ENCODE results near the gene DUSP8. TPM values are rescaled to one million over a fixed set of nuclear protein-coding genes. Genes with fewer than 3 reads are reported as not detected.

DUSP8 gene
- total RNA-seq, 1 donor from 2014 or later, result 7.7 TPM

DNA sequence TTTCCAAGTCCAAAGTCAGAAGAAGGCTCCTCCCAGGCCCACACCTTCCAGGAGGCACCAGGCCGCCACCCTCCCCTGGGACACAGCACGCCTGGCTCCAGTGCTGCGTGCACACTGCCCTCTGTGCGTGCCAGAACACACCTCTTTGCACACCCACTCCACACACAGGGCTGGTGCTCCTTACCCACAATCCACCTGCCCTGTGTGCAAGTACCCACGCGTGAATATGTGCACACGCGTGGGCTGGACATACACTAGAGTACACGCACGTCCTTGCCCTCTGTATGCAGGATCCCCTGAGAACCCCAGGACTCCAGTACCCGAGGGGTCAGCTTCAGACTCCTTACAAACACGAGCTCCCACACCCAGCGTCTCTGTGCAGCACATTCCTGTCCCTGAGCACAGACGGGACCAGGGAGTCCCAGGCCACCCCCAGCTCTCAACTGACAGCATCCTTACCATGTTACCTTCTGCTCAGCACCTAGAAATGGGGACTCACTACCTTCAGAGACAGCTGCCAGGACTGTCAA is 2.8 kb downstream of the DUSP8 start:
- intact Hi-C loops (cut with micrococcal nuclease), result no loop called here

DNA sequence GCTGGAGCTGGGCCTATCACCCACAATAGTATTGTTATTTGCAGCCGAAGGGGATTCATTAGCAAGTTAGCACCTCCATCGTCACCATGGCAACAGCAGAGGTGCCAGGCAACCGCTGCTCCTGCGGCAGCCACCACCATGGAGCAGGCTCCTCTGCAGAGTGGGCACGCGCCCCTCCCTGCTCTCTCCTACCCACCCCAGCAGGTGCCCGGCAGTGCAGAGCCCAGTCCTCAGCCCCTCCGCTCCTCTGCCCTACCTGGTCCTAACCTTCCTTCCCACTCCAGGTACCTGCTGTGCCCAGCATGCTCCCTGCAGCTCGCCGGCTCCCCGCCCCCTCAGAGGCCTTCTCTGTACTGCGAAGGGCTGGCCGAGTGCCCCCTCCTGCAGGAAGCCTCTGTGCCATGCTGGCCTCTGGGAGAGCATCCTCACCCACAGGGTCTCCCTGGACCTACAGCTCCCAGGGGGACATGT is 3.6 kb downstream of the DUSP8 start:
- intact Hi-C loops (cut with micrococcal nuclease), result no loop called here
- no peak for ATAC-seq
- DNase-seq, result peak; percentile 32

More for the DNA sequence above, 2.8 kb downstream of the DUSP8 start:
- DNase-seq (no peak), ATAC-seq (no peak)

DNA sequence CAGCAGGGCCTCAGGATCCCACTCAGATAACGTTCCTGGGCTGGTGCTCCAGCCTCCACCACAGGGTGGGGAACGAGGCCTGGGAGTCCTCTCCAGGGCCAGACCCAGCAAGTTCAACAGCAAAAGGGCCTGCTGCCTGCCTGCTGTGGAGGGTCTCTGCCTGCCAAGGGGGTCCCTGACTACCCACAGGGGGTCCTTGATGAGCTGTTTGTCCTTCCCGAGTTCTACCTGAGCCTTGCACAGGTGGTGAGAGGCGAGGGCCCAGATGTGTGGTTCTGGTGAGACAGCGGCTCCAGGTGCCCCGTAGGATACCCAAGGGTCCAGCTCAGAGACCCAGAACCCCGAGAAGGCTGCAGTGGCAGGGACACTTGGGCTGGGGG is 4.4 kb downstream of the DUSP8 start:
- DNase-seq, result no peak
- intact Hi-C loops (cut with micrococcal nuclease), result no loop called here
- no peak for ATAC-seq

DNA sequence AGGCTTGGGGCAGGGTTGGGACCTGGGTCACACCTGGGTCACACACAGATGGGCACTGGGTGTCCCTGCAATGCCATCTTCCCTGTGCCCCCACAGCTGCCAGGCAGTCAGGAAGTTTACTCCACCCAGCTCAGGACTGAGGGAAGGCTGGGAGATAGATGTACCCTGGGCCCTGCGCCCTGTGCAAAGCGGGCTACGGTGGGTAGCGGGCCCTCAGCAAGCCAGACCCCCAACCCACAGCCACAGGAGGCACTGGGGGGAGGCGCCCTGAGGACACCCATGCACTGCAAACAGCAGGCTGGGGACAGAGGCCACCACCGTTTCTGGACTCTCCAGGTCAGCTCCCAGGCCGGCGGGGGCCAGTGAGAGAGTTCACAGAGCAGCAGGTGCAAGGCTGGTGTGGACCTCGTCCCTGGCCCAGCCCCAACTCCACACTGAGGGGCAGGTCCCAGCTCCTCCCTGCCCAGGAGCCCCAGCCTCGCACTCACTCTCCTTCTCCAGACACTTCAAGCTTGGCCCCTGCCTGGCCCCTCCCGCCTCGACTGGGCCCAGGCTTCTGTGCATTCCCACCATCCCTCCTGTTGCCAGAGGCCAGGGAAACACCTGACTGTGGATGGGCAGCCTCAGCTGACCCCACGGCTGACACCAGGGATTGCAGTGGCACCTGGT is 4.9 kb downstream of the DUSP8 start:
- DNase-seq (peak; percentile 38), ATAC-seq (peak; percentile 8)
- intact Hi-C loops (cut with micrococcal nuclease), result no loop called here

DNA sequence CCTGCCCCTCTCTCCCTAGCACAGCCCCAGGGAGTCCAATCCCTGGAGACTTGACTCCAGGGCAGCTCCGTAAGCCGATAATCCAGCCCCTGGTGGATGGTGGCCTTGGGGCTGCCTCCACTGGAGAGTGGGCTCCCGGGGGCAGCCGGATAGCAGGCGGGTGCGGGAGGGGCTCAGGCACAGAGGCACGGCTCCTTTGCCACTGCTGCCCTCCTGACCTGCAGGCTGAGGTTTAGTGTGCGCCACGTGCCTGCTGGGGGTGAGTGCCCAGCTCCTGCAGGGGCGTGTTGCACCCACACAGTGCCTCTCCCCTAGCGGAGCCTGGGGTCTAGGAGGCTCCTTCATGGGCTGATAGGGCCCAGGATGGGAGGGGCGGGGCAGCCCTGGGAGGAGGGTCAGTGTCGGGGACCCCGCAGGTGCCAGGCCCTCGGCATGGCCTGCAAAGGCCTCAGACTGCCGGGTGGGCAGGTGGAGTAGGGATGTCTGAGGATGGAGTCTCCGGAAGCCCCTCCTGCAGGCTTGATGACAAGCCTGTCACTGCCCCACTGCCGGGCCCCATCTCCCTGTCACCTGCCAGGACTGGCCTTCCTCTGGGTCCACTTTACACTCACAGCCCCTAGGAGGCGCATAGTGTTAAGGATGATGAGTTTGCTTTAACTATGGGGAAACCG is 5.6 kb downstream of the DUSP8 start:
- DNase-seq (peak; percentile 30), ATAC-seq (no peak)

DNA sequence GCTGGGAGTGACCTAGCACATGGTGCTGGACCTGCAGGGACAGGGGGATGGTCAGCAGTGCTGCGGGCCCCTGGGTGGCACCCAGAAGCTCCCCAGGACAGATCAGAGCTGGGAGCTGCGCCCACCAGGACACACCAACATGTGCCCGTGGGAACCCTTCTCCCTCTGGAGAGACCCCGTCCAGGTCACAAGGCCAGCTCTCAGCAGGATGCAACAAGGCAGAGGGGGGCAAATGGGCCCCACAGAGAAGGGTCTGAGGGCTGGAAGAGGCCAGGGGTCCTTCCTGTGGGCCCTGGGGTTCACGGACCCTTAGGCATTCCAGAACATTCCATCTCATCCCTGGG is 6.2 kb downstream of the DUSP8 start:
- ATAC-seq (no peak), DNase-seq (no peak)
- intact Hi-C loops (cut with micrococcal nuclease), result no loop called here

More for the DNA sequence above, 5.6 kb downstream of the DUSP8 start:
- intact Hi-C loops (cut with micrococcal nuclease), result no loop called here

DNA sequence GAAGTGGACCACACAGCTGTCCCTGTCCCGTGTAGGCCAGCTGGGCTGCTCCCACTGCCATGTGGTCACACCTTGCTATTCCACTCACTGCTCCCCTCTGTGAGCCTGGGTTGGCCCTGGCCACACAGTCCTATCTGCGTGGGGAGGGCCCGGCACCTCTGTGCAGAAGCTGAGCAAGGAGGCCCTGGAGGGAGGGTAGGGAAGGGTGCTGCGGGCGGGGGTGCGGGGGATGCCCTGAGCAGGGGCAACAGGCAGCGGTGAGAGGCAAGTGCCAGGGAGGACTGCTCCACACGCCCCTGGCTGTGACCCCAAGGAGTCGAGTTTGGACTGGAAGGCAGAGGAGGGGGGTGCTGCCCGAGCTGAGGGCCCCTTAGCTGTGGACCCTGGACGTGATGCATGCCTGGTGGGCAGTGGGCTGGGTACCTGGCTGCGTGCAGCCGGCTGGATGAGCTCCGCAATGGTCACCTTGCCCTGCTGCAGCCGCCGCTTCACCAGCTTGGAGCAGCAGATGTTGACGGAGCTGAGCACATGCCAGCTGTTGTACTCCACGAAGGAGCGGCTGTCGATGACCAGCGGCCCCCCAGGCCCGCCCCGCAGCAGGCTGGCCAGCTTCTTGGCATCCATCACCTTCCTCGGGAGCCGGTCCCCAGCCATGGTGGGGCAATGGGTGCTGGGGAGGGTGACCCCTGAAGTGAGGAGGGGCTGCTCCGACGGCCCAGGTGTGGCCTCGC is 6.7 kb downstream of the DUSP8 start:
- DNase-seq (no peak), ATAC-seq (peak; percentile 6)
- intact Hi-C loops (cut with micrococcal nuclease), result no loop called here

DNA sequence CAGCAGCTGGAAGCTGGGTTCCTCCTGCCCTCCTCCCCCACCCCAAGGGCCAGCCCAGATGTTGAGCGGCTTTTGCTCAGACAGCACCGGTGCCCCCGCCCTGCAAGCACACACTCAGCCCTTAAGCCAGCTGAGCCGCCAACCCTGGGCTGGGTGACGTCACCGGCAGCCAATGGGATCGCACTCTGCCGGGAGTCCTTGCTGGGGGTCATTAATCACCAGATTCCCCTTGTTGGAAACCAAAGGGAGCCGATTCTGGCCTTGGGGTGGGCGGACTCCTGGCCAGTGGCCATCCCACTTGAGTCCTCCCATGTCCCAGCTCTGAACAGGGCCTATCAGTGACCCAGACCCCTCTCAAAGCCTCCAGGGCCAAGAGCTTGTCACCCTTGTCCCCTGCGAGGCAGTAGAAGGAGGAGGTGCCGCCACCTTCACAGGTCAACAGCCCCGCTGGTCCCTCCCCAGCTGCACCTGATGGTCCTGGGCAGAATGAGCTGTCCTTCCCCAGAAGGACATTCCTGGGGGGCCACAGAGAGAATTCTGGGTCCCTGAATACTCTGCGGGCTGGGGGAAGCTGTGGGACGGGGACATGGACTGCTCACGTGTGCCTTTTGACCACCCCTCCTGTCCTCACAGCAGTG is 7.4 kb downstream of the DUSP8 start:
- ATAC-seq (peak; percentile 65), DNase-seq (peak; percentile 81)
- intact Hi-C loops (cut with micrococcal nuclease), result no loop called here

DNA sequence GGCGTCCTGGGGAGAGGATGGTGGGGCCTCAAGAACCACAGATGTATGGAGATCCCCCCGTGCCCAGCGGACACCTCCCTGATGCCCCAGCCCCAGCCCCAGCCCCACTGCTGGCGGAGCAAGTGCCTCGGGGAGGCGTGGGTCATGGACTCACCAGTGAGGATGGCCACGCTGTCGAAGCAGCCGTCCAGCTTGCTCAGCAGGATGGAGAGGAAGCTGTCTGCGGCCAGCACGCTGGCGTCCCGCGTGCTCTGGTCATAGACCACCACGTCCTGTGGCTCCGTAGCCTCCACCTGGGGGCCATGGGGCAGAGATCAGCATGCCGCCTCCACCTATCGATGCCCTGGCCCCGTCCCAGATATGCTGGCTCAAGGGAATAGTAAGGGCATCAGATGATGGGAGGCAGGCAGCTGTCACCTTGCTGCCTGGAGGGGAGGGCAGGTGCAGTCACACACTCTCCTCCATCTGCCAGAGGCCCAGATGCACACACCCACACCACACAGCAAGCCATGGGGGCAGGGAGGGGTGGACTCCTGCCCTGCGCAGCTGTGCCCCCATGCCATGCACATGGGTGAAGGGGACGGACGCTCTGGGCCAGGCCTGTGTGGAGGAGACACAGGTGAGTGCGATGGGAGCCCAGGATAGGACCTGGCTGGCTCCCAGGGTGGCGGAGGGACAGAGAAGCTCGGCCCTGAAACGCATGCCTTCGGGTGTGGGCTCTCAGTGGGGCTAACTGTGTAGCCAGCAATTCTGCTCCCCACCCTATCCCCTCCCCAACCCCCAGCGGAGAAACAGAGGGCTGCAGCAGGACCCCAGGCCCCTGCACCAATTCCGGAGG is 8.2 kb downstream of the DUSP8 start:
- DNase-seq (peak; percentile 33), ATAC-seq (no peak)
- intact Hi-C loops (cut with micrococcal nuclease), result no loop called here

DNA sequence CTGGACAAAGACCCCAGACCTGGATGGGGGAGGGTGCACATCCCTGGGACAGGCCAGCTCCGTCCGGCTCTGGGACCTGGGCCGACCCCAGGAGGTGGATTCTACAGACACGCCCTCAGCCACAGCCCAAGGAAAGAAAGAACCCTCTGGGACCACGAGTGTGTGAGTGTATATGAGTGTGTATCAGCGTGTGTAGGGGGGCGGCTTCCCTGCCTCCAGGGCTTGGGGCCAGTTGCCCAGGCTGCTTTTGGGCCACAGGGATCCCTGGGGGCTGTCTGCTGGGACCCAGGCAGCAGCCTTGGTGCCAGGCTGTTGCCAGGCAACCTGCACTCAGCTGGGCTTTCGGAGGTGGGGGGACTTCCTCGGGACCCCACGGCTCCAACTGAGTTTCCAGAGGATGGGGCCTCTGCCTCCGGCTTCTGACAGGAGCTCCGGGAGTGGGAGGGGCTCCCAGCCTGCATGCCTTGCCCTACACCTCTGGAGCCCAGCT is 8.9 kb downstream of the DUSP8 start:
- DNase-seq, result no peak
- intact Hi-C loops (cut with micrococcal nuclease), result no loop called here
- no peak for ATAC-seq

DNA sequence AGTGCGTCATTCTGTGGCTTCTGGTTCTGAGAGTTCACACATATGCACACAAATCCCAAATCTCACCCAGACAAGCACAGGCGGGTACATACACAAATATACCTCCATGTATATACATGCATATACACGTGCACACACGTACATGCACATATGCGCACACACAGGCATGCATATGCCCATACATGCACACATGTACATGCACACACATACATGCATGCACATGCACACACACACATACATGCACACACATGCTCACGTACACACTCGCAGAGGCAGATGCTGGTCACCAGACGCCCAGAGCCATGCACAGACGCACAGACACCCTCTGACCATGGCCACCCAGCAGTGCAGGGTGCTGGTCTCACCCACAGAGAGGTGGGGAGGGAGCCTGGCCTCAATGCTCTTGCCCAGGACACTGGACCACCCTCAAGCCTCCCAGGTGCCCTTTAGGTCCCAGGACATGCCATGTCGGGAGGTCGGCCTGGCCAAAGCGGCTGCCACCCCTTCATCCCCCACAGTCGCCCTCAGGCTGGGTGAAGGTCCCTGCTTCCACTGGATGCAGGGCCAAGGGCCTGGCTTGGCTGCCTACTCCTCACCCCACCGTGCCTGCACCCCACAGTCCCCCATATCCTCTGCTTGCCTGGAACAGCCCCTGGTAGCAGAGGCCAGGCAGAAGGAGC is 9.5 kb downstream of the DUSP8 start:
- intact Hi-C loops (cut with micrococcal nuclease), result no loop called here
- no peak for DNase-seq
- no peak for ATAC-seq

DNA sequence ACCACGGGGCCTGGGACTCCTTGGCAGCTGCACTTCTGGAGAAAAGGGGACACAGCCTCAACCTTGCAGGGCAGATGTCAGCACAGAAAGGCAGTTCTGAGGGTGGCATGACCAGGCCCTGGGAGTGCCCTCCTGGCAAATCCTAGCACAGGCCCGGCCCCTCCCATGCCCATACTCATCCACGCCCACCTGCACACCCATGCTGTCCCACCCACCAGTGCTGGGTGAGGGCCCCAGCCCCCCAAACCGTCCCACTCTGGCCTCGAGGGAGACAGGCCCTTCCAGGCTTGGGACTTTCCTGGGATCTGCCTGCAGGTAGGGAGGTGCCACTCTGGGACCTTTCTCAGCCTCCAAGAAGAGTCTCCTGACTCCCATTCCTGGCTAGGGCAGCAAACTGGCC is 10.1 kb downstream of the DUSP8 start:
- ATAC-seq (no peak), DNase-seq (no peak)
- intact Hi-C loops (cut with micrococcal nuclease), result no loop called here

DNA sequence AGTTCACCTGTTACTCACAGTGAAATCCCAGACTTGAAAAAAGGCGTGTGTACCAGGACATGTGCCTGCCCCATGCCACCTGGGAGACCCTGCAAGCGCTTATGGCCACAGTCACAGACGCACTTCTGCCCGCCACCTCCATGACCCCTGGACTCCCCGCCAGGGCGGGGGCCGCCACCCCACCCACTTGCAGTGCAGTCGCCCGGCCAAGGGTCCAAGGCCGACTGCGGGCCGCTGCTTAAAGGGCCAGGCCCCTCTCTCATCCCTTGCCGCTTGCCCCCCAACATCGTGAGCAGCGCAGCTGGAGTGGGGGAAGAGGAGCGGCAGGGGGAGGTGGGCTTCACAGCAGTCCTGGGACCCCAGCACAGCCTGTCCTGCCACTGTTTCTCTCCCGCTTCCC is 10.8 kb downstream of the DUSP8 start:
- no peak for DNase-seq
- intact Hi-C loops (cut with micrococcal nuclease), result no loop called here
- no peak for ATAC-seq

DNA sequence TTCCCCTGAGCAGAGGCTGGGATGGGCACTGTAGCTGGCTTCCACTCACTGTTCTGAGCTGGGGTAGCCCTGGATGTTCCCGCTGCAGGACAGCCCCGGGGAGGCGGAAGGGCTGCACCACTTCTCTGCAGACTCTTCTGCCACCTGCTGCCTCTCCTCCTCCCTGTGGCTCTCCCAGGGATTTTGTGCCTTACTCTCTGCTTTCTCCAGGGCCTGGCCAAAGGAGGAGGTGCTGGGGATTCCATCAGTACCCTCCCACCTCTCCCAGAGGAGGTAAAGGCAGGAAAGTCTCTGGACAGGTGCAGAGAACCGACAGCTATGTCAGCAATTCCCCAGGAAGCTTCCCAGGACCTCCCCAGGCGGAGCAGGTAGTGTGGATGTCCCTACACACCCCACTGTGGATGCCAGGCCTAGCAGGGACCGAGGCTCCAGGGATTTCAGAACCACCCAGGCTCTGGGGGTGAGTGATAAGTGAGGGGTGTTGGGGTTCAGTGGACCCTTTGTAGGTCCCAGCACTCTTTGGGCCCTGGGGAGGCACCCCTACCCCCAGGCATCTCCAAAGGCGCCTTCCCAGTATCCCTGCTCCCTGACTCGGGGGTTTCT is 11.3 kb downstream of the DUSP8 start:
- intact Hi-C loops (cut with micrococcal nuclease), result no loop called here
- ATAC-seq (no peak), DNase-seq (no peak)

DNA sequence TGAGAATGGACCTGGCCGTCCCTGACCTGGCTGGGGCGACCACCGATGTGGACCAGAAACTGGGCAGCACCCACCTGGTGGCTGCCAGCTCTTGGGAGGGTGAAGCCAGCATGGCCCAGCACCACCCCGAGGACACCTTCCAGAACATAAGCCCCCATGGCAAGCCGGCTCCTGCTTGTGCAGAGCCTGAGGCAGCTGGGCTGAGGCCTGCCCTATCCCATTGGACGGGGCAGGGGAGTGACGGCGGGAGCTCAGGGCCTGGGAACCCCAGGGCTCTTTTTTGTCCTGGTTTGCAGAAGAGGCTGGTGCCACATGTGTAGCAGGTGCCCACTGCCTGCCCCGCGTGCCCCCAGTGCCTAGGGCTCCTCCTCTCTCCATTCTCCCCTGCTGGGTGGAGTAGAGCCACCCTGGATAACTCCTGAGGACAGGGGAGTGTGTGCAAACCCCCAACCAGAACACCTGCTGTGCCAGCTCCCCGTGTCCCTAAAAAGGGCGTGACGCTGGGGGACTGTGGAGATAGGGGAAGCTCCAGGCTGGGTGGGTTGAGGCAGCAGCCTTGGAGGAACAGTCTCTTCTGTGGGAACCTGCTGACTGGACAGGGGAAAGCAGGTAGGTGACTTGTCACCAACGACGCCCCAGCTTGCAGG is 11.9 kb downstream of the DUSP8 start:
- intact Hi-C loops (cut with micrococcal nuclease), result no loop called here
- DNase-seq, result peak; percentile 31
- no peak for ATAC-seq

DNA sequence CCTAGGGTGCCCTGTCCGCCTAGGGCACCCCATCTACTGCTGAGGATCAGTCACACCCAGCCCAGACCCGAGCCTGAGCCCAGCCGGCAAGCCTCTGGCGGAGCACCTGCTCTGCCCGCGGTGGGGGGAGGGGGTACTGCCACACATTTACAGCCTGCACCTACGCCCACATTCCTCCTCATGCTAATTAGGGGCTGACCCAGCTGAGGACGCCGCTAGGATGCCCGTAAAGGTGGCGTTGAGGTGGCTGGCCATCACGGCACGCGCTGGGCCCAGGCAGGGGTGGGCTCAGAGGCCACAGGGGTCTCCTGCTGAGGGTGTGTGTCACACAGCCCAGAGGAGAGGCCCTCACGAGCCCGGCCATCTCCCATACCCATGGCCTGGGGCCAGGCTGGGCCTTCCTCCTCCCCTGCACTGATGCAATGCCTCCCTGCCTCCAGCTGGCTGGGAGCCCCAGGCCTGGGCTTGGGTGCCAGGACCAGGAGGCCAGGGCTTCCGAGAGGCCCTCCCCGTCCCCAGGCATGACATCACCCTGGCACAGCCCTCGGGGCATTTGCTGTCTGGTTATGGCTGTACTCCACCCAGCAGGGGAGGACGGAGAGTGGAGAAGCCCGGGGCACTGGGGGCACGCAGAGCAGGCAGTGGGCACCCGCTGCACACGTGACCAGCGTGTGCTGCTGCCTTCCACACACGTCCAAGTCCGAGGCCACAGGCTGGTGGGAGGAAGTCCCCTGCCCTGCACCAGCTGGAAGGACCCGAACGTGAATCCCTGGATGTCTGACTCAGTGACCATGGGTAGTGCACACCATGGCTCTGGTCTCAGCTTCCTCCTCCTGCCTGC is 12.7 kb downstream of the DUSP8 start:
- ATAC-seq (peak; percentile 85), DNase-seq (peak; percentile 95)
- intact Hi-C loops (cut with micrococcal nuclease), result no loop called here

DNA sequence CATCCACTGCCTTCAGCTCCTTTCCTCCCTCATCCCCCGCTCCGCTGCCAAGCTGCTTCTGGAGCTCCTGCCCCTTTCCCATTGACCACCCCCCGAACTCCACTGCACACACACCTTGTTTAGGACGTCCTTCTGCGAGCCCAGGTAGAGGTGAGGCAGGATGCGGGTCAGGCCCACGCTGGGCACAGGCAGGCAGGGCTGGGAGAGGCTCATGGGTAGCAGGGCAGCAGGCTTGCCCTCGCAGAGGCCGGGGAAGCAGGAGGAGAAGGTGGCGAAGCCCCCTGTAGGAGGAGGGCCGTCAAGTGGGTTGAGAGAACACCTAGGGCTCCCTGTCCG is 13.3 kb downstream of the DUSP8 start:
- intact Hi-C loops (cut with micrococcal nuclease), result no loop called here
- DNase-seq (no peak), ATAC-seq (peak; percentile 0)
